ENCODE results near the gene LMF2.

DNA sequence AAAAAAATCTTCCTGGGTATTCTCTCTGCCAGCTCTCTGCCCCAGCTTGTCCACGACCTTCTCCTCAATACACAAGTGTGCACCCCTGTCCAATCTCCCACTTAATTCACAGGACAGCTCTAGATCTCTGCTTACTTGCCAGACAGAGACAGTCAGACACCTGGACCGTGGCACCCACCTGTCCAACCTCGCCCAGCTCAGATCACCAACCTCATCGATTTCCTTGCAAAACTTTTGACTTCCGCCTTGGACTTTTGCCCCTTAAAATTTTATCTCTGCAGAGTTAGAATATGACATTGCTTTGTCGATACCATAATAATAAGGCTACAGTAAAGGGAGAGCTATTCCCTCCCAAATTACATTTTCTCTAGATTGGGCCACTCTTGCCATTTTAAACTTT, 10.4 kb downstream of the LMF2 start:
- TF ChIP-seq, protein P1, sequence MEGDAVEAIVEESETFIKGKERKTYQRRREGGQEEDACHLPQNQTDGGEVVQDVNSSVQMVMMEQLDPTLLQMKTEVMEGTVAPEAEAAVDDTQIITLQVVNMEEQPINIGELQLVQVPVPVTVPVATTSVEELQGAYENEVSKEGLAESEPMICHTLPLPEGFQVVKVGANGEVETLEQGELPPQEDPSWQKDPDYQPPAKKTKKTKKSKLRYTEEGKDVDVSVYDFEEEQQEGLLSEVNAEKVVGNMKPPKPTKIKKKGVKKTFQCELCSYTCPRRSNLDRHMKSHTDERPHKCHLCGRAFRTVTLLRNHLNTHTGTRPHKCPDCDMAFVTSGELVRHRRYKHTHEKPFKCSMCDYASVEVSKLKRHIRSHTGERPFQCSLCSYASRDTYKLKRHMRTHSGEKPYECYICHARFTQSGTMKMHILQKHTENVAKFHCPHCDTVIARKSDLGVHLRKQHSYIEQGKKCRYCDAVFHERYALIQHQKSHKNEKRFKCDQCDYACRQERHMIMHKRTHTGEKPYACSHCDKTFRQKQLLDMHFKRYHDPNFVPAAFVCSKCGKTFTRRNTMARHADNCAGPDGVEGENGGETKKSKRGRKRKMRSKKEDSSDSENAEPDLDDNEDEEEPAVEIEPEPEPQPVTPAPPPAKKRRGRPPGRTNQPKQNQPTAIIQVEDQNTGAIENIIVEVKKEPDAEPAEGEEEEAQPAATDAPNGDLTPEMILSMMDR (conservative IDR thresholded peaks at IDR 0.05; ENCODE audit: low read depth, low read length), result no peak
- TF ChIP-seq RCOR1 (IDR thresholded peaks at IDR 0.05; ENCODE audit: insufficient replicate concordance, low read length), result no peak
- TF ChIP-seq POLR2A (IDR thresholded peaks at IDR 0.05; ENCODE audit: low read depth, low read length), result no peak
- no peak for TF ChIP-seq RAD21 (IDR thresholded peaks at IDR 0.05; ENCODE audit: low read length)
- no peak for TF ChIP-seq RFX5 (IDR thresholded peaks at IDR 0.05; ENCODE audit: low read depth, low read length)
- no peak for TF ChIP-seq MAZ (IDR thresholded peaks at IDR 0.05; ENCODE audit: borderline replicate concordance, low read depth, low read length)

Data from IMR-90 (cell line).